ENCODE data around the gene PPCDC. TPM values are rescaled to one million over a fixed set of nuclear protein-coding genes. Genes with fewer than 3 reads are reported as not detected.

Gene PPCDC
- total and polyA plus RNA-seq, 12 donors = 3.6 to 14.6 (median 5.8) TPM

DNA sequence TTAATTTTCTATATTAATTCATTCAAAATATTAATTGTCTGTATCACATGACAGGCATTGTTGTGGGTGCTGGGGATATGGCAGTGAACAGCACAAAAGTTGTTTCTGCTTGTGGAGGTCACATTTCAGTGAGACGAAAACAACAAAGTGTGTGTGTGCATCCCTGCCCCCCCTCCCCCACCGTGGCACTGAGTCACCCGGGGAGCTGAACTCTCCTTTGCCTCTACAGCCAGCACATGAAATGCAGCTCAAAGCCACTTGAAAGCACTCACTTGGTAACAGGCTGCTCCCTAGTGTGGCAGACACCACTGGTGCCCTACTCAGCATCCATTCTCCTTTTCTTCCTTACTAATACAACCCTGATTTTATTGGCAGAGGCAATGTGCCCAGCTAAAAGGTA lies 44.9 kb upstream of the PPCDC start:
- intact Hi-C loops (cut with DNase I) = no loop called here
- TF ChIP-seq, protein P1, sequence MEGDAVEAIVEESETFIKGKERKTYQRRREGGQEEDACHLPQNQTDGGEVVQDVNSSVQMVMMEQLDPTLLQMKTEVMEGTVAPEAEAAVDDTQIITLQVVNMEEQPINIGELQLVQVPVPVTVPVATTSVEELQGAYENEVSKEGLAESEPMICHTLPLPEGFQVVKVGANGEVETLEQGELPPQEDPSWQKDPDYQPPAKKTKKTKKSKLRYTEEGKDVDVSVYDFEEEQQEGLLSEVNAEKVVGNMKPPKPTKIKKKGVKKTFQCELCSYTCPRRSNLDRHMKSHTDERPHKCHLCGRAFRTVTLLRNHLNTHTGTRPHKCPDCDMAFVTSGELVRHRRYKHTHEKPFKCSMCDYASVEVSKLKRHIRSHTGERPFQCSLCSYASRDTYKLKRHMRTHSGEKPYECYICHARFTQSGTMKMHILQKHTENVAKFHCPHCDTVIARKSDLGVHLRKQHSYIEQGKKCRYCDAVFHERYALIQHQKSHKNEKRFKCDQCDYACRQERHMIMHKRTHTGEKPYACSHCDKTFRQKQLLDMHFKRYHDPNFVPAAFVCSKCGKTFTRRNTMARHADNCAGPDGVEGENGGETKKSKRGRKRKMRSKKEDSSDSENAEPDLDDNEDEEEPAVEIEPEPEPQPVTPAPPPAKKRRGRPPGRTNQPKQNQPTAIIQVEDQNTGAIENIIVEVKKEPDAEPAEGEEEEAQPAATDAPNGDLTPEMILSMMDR (IDR thresholded peaks at IDR 0.05) = no peak
- ATAC-seq (no peak), DNase-seq (no peak)
- peaks cover 0 to 14% (median 0%) of the 10 kb centered on the region in 7 donors for H3K27me3 ChIP-seq
- H3K4me1 ChIP-seq = no peaks in the 10 kb centered on the region
- no peaks in the 10 kb centered on the region for H3K9me3 ChIP-seq
- 16 to 20% methylated on average over 3 of the region's 3 CpGs for WGBS, 2 donors
- H3K4me3 ChIP-seq = no peak overlapping the region
- no peak overlapping the region for H3K27ac ChIP-seq
- no peaks in the 10 kb centered on the region for H3K36me3 ChIP-seq

DNA sequence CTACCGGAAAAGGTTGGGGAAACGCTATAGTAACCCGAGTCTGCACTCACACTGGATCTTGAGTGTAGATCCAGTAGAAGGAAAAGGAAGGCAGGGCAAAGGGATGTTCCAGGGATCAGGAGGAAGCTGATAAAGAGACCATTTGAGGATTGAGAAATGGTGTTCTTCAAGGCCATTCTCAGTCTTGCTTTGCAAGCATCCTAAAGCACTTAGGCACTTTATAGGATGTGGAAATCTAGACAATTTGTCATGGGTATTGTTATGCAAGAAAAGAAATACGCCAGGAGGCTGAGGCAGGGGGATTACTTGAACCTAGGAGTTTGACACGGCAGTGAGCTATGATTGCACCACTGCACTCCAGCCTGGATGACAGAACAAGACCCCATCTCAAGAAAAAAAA lies 41.2 kb upstream of the PPCDC start:
- no peaks in the 10 kb centered on the region for H3K4me1 ChIP-seq
- H3K27me3 ChIP-seq = peaks cover 0 to 38% (median 13%) of the 10 kb centered on the region in 7 donors
- 57 to 83% methylated on average over 5 of the region's 5 CpGs for WGBS, 2 donors
- no peaks in the 10 kb centered on the region for H3K9me3 ChIP-seq
- no peak overlapping the region for H3K27ac ChIP-seq
- no peaks in the 10 kb centered on the region for H3K36me3 ChIP-seq
- TF ChIP-seq, protein P1 (IDR thresholded peaks at IDR 0.05) = no peak
- no peak for DNase-seq
- ATAC-seq = no peak
- H3K4me3 ChIP-seq = no peak overlapping the region
- intact Hi-C loops (cut with DNase I) = no loop called here

DNA sequence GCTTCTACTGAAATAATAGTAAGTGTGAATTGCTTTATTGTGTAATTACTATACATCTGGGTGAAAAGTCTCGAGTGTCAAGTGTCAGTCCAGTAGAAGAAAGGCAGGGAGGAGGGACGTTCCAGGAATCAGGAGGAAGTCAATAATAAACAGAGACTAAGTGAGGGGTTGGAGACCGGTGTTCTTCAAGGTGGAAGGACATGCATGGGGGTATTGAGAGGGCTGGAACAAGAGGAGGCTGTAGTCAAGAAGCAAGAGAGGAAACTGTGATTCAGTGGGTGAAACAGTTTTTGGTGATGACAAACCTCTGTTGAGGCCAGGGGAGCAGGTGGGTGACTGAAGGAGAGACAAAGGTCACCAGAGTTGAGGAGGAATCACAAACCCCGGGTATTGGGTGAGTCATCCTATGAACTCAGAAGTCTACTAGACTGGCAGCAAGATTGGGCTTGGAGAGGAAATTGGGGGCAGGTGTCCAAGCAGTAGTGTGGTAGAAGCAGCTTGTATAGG lies 39.6 kb upstream of the PPCDC start:
- TF ChIP-seq, protein P1 (IDR thresholded peaks at IDR 0.05) = no peak
- DNase-seq = no peak
- H3K36me3 ChIP-seq = no peaks in the 10 kb centered on the region
- H3K9me3 ChIP-seq = no peaks in the 10 kb centered on the region
- no peaks in the 10 kb centered on the region for H3K4me1 ChIP-seq
- H3K4me3 ChIP-seq = no peak overlapping the region
- peaks cover 0 to 38% (median 13%) of the 10 kb centered on the region in 7 donors for H3K27me3 ChIP-seq
- 40 to 42% methylated on average over 4 of the region's 4 CpGs for WGBS, 2 donors
- no peak for ATAC-seq
- intact Hi-C loops (cut with DNase I) = no loop called here
- no peak overlapping the region for H3K27ac ChIP-seq

DNA sequence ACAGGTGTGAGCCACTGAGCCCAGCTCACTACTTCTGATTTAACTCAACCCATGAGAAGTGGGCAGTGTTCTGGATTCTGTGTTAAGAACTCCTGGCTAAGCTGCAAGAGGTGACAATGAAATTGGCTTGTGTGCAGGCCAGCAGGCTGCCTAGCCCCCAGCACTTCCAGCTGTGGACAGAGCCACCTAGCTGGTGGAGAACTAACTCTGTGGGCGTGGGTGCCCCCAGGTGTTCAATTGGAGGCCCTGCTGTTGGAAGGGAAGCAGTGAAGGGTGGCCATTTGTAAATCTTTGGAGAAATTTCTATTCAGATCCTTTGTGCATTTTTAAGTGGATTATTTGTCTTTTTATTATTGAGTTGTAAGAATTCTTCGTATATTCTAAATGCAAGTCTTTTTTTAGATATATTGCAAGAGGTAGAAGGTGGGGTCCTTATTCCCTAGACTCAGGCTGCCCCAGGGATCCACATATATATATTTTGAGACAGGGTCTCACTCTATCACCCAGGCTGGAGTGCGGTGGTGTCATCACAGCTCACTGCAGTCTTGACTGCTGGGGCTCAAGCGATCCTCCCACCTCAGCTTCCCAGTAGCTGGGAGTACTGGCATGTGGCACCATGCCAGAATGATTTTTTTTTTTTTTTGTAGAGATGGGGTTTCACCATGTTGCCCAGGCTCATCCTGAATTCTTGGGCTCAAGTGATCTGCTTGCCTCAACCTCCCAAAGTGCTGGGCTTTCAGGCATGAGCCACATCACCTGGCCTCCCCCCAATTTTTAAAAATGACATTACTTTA lies 35.2 kb upstream of the PPCDC start:
- no peaks in the 10 kb centered on the region for H3K4me1 ChIP-seq
- no peak overlapping the region for H3K27ac ChIP-seq
- no peaks in the 10 kb centered on the region for H3K9me3 ChIP-seq
- H3K27me3 ChIP-seq = peaks cover 0 to 34% (median 13%) of the 10 kb centered on the region in 7 donors
- TF ChIP-seq, protein P1 (IDR thresholded peaks at IDR 0.05) = peak in 7 of 9 donors; percentile 29 to 50 (median 37)
- 26 to 41% methylated on average over 4 of the region's 4 CpGs for WGBS, 2 donors
- no peaks in the 10 kb centered on the region for H3K36me3 ChIP-seq
- no peak for DNase-seq
- H3K4me3 ChIP-seq = no peak overlapping the region
- intact Hi-C loops (cut with DNase I) = no loop called here
- ATAC-seq = peak in 5 of 8 donors; percentile 39 to 70 (median 53)
